K562 (cell line): Measurements from ENCODE around the gene SERP1. TPM values are rescaled to one million over a fixed set of nuclear protein-coding genes. Genes with fewer than 3 reads are reported as not detected.

ENCODE experiments used
- TSHZ1 ChIP-seq: fragments of 250-450 bp; sonication (Bioruptor Pico); IDR thresholded peaks from 2 replicates; pipeline ENCODE4 v1.4.0; 2020; ENCODE audit warnings: mild to moderate bottlenecking, moderate library complexity
- VEZF1 ChIP-seq: fragments of 200-800 bp; sonication (Bioruptor generic); IDR thresholded peaks from 2 replicates; pipeline ENCODE4 v1.6.1; 2017; ENCODE audit warnings: missing genetic modification characterization, missing compliant biosample characterization
- ZNF280A ChIP-seq: fragments of 450-650 bp; IDR thresholded peaks from 2 replicates; pipeline ENCODE4 v1.6.1; 2018; ENCODE audit warnings: mild to moderate bottlenecking, low read depth; ENCODE audit not compliant: partially characterized antibody
- polyA plus RNA-seq, 8 experiments: library from polyadenylated mRNA; depleted of rRNA in 4 of 8; stranded (reverse) in 5 of 8; unstranded in 3 of 8; fragments of >200 nt; fragmentation: Nextera tagmentation in 2 of 8; fragmentation: Illumina TruSeq in 1 of 8; extraction: Ambion mirVana in 2 of 8; extraction: Trizol in 1 of 8; gene quantifications; 2 replicates each; pipeline versions ENCODE4 v1.2.1 to v1.2.3, GENCODE V29; 2011 to 2014; ENCODE audit warnings: inconsistent platforms in 1 of 8, missing spikeins in 1 of 8
- total RNA-seq, 7 experiments: library from RNA; depleted of rRNA in 6 of 7; stranded (reverse); fragments of >200 nt in 6 of 7; fragmentation: Illumina TruSeq in 2 of 7; extraction: Trizol in 2 of 7; gene quantifications; 2 replicates each; pipeline versions ENCODE4 v1.2.1 to v1.2.3, GENCODE V29; 2011 to 2021; ENCODE audit warnings: low replicate concordance in 1 of 7

The SERP1 gene
- total and polyA plus RNA-seq, 9 of the 15 experiments (the other 6 are each of a cell fraction or from before 2014, with no cell fraction given) = 38.6 to 443 (median 121) TPM

- TF ChIP-seq ZNF280A (no peak), TSHZ1 (CRISPR knock-in tag) (no peak), VEZF1 (no peak)
Observed at GRCh38 chr3:150504483-150504882, 41.8 kb downstream of the SERP1 start (continued).
